ENCODE measurements around the gene POLR3E. TPM values are rescaled to one million over a fixed set of nuclear protein-coding genes. Genes with fewer than 3 reads are reported as not detected.

POLR3E gene
- total RNA-seq, 1 experiment from 2014 or later = 70.9 TPM

GRCh38 chr16:22381392-22381791, 84.2 kb downstream of the POLR3E start:
- H3K4me2 ChIP-seq = no peak overlapping the region
- intact Hi-C loops (cut with micrococcal nuclease; ENCODE audit: unreplicated experiment) = no loop called here
- no peaks in the 10 kb centered on the region for H3K9me3 ChIP-seq (ENCODE audit: insufficient read depth, low read depth)
- H3K36me3 ChIP-seq (ENCODE audit: low read depth) = no peaks in the 10 kb centered on the region
- 0 out of 2 replicates have a peak, but pooled peaks cover 3% of the 10 kb centered on the region for H3K9me2 ChIP-seq (ENCODE audit: insufficient read depth)
- no peaks in the 10 kb centered on the region for H3K27me3 ChIP-seq (ENCODE audit: insufficient read depth, low read depth)
- no peak overlapping the region for H2AFZ ChIP-seq
- H3F3A ChIP-seq (ENCODE audit: insufficient read depth, low read depth) = peaks cover under 1% of the 10 kb centered on the region; the same call in 1 of the 2 replicates
- H3K4me1 ChIP-seq (replicated peaks; ENCODE audit: insufficient read depth) = peaks cover 18% of the 10 kb centered on the region
- H3K4me3 ChIP-seq = no peak overlapping the region
- BruUV-seq (replicated peaks) = no TSS peak
- TF ChIP-seq CTCF (conservative IDR thresholded peaks at IDR 0.05) (no peak), EZH2 (IDR thresholded peaks at IDR 0.05; ENCODE audit: low read depth) (no peak)
- H4K20me1 ChIP-seq (ENCODE audit: insufficient read depth) = no peaks in the 10 kb centered on the region
- POLR2A ChIA-PET (ENCODE audit: unreplicated experiment) = no interaction called here
- no peak for DNase-seq
- no peak overlapping the region for H3K27ac ChIP-seq
- CTCF ChIA-PET = no interaction called here
- no peaks in the 10 kb centered on the region for H3K79me2 ChIP-seq (ENCODE audit: low read depth)

GRCh38 chr16:22383827-22384226, 86.6 kb downstream of the POLR3E start:
- no peak overlapping the region for H3K4me2 ChIP-seq
- H3K4me3 ChIP-seq = no peak overlapping the region
- peaks cover 41% of the 10 kb centered on the region for H3K4me1 ChIP-seq (replicated peaks; ENCODE audit: insufficient read depth)
- no peaks in the 10 kb centered on the region for H3K27me3 ChIP-seq (ENCODE audit: insufficient read depth, low read depth)
- POLR2A ChIA-PET (ENCODE audit: unreplicated experiment) = interaction anchor here (0.6 kb wide), 1 partner anchor 19 kb away, joined by 4 read pairs; no protein-coding TSS in a partner anchor
- H3K27ac ChIP-seq = no peak overlapping the region
- H3K79me2 ChIP-seq (ENCODE audit: low read depth) = no peaks in the 10 kb centered on the region
- TF ChIP-seq EZH2 (IDR thresholded peaks at IDR 0.05; ENCODE audit: low read depth) (no peak), CTCF (conservative IDR thresholded peaks at IDR 0.05) (no peak)
- no peaks in the 10 kb centered on the region for H4K20me1 ChIP-seq (ENCODE audit: insufficient read depth)
- 0 out of 2 replicates have a peak, but pooled peaks cover 3% of the 10 kb centered on the region for H3K9me2 ChIP-seq (ENCODE audit: insufficient read depth)
- DNase-seq = no peak
- no peak overlapping the region for H2AFZ ChIP-seq
- 0 out of 2 replicates have a peak, but pooled peaks cover 8% of the 10 kb centered on the region for H3K9me3 ChIP-seq (ENCODE audit: insufficient read depth, low read depth)
- CTCF ChIA-PET = no interaction called here
- H3K36me3 ChIP-seq (ENCODE audit: low read depth) = peaks cover 5% of the 10 kb centered on the region; the same call in 1 of the 2 replicates
- no TSS peak for BruUV-seq (replicated peaks)
- intact Hi-C loops (cut with micrococcal nuclease; ENCODE audit: unreplicated experiment) = no loop called here
- peaks cover 24% of the 10 kb centered on the region for H3F3A ChIP-seq (ENCODE audit: insufficient read depth, low read depth)

Other genes with a start within 250 kb of the POLR3E start
- 0.73 and 0.83 TPM in 2 replicates for gene VWA3A, start 204.9 kb upstream of the POLR3E start, total RNA-seq (2021)
- not detected in 2 replicates for gene SDR42E2, start 134.9 kb upstream of the POLR3E start, total RNA-seq (2021)
- gene EEF2K, start 91.1 kb upstream of the POLR3E start, total RNA-seq (2021) = 29.8 and 34.7 TPM in 2 replicates
- 29.3 and 34.0 TPM in 2 replicates for gene CDR2, start 77.2 kb downstream of the POLR3E start, total RNA-seq (2021)
- gene NPIPB5, start 213.5 kb downstream of the POLR3E start, total RNA-seq (2021) = 339 and 370 TPM in 2 replicates